ENCODE measurements around the gene MARCHF10.
"Not testable (repeated sequence)": the region's sequence is repeated elsewhere in the genome, so short reads cannot be mapped to it uniquely, and the experiment has no call there.

The MARCHF10 gene

DNA sequence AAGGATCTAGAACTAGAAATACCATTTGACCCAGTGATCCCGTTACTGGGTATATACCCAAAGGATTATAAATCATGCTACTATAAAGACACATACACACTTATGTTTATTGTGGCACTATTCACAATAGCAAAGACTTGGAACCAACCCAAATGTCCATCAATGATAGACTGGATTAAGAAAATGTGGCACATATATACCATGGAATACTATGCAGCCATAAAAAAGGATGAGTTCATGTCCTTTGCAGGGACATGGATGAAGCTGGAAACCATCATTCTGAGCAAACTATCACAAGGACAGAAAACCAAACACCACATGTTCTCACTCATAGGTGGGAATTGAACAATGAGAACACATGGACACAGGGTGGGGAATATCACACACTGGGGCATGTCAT lies 22.1 kb downstream of the MARCHF10 start:
- not testable (repeated sequence) for DNase-seq

DNA sequence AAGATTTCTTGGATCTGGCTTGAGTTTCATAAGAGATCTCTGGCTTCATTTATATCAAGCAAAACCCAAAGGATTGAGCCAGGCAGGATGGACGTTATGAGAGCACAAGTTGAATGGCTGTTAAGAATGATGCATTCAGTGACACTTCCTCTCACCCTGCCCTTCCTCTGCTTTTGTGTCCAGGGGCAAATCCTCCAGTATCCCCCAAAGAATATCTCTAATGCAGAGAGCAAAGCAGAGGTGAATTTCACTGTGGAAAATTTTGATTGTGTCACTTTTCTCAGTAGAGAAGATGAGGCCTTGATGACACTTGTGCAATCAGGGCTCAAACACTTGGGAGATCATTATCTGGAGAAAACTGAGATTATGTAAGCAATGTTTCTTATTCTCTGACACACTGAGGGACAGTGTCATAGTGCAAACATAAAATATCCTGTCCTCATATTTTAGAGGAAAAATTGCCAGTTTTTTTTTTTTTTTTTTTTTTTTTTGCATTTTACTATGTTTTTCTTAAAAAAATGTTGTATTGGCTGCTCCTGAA lies 25.3 kb downstream of the MARCHF10 start:
- no peak for DNase-seq

DNA sequence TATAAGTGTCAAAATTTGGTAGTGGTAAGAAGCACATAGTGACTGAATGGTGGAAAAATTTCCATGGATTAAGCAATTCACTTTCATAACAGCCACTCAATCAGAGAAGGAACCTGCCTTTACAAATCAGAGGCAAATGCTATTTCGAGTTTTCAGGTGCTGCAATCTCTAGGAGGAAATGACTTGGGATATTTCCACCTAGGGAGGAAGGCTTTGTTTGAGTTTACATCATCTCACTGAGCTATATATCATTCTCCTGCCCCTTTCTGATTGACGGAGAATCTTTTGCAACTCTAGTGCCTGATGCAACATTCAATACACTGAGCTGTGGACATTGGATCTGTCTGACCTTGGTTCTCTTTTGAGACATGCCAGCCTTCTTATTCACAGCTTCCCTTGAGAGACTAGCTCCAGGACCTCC lies 26.3 kb downstream of the MARCHF10 start:
- DNase-seq = no peak

DNA sequence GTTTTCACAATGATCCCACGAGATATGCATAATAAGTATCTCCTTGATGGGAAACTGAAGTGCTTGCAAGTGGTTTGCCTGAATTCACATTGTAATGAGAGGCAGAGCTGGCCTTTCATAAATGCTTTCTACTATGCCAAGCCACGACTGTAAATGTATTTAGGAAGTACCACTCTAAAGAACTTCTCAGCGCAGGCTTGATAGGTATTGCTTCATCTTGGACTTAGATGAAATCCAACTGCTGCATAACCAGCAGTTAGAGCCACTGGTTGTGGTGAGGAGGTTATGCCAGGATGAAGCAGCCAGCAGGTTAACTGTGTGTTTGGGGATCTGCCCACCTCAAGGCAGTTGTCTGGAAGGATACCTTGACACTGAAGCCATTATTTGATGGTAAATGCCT lies 26.8 kb downstream of the MARCHF10 start:
- no peak for DNase-seq

DNA sequence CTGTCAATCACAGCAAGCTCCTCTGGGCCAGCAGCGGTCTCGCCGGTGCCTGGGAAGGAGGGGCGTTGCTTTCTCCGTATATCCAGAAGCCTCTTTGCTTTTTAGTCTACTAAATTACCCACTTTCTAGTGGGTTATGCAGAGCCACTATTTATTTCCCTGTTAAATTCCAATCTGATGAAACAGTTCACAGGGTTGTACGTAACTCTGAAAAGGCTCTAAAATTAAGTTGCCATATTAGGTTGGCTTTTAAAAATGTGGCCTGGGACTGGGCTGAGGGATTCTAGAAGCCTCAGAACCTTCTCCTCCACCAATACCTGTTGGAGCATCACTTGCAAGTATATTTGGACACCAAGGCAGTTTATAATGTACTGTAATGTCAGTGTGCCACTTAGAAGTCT lies 27.2 kb downstream of the MARCHF10 start:
- DNase-seq = no peak

DNA sequence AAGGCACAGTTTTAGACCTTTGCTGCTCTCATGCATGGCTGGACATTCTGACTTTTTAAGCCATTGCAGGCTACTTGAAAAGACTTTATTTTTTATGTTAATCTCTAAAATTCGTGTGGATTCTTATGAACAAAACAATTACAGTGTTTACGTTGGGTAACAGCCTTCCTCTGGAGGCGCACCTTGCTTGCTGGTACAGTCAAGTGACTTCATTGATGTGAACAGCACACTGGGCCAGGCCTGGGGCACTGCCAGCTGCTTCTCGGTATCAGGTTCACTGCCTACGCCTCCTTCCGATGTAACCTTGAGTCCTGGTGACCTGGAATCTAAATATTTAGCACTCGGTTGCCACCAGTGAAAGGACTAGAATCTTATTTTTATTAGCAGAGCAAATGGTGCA lies 27.8 kb downstream of the MARCHF10 start:
- no peak for DNase-seq

DNA sequence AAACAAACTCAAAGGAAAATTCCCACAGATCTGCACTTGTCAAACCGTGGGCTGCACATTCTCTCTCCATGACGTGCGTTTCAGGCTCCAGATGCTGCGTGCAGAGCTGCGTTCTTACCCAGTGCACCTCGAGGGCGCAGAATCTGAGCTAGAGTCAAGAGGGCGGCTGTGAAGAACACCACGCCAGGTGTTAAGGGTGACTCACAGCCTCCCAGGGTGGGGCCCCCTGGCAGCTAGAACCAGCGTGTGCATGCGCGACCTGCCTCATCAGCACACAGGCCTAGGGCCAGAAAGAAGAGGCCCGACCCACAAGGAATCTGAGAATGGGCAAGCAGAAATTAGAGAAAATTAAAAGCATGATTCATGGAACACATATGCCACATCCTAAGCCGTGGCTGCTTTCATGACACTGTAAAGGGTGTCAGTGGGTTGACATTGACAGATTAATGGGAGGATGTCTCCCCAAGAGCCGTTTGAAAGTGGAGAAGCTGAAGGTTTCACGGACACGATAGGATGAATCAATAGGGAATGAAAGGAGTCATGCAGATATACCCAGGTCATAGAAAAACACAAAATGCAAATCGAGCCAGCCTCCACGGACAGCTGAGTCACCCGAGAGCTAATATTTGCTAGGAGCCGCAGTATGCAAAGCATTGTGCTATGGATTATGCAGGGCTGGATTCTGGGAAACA lies 29.0 kb downstream of the MARCHF10 start:
- DNase-seq = peak; percentile 58

DNA sequence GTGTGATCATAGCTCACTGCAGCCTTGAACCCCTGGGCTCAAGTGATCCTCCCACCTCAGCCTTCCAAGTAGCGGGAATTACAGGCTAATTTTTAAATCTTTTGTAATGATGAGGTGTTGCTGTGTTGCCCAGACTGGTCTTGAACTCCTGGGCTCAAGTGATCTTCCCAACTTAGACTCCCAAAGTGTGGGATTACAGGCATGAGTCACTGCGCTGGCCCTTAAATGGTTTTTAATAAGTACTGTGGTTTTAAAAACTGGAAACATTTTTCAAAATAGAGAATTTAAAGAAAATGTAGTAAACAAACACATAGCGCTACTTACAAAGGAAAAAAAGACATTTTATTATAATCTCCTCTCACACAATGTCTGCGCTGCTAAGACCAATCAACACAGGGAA lies 32.2 kb downstream of the MARCHF10 start:
- DNase-seq = no peak

DNA sequence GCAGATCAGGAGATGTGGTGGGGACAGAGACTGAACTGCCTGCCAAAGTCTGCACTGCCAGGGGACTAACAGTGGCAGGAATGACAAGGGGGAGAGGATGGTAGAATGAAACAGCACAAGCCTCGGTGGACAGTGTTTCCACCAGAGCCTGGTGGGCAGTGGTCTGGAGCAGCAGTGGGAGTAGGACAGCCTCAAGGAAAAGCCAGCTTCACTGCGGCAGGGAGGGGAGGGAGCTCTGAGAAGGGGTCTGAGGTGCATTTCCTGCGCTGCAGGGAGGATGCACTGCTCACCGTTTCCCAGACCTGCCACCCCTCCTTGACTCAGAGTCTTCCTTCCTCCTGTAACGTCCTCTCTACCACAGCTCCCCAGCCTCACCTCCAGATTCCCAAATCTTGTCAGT lies 33.8 kb downstream of the MARCHF10 start:
- no peak for DNase-seq

DNA sequence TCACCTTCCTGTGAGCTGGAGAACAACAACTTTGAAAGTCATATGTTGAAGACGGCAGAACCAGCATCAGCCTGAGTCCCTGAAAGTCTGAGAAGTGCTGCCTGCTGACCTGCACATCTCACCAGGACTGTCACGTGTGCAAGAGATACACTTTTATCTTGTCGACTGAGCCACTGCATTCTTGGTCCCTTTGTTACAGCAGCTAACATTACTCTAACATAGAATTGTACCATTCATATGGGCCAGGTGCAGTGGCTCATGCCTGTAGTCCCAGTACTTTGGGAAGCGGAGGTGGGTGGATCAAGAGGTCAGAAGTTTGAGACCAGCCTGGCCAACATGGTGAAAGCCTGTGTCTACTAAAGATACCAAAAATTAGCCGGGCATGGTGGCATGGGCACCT lies 40.1 kb downstream of the MARCHF10 start:
- DNase-seq = no peak

DNA sequence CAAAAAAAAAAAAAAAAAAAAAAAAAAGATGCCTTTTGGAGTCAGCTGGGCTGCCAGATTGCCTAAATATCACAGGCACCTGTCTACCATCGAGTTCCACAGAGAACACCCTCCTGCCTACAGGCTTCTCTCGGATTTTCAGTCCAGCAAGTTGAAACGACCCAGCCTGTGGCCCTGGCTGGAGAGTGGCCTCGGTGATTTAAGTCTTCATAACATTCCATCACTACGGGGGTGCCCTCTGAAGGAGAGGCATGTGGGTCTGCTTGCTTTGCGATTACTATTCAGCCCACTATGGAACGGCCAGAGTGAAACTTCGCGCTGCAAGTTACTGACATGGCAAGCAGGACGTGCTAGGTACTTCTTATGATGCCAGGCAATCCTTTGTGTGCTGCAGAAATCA lies 42.8 kb downstream of the MARCHF10 start:
- no peak for DNase-seq

DNA sequence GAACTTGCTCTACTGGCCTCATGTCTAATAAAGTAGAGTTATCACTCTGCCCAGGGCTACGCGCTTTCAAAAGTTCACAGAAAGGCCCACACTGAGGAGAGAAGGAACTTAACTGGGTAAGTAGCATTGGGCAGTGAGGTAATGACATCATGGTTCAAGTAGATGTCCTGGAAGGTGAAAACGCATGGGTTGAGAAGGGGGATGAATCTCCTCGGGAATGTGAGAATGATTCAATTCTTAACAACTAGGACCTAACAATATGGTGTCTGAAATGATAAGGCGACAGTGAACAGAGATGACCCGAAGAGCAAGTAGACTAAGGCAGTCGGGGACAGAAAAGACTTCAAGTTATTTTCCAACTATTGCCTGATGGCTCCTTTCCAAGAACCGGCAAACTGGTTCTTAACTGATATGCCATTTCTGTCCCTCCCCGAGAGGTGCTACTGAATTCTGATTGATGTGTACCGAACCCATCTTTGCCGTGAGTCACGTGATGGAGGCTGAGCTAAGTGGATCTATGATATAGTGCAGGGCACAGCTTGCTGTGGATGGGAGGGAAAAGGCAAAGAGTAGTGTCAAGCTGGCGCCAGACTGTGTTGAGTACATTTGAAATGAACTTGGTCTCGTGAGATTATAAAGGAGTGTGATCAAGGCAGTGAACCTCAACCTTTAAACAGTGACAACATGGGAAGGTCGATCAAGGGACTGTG lies 44.1 kb downstream of the MARCHF10 start:
- no peak for DNase-seq

DNA sequence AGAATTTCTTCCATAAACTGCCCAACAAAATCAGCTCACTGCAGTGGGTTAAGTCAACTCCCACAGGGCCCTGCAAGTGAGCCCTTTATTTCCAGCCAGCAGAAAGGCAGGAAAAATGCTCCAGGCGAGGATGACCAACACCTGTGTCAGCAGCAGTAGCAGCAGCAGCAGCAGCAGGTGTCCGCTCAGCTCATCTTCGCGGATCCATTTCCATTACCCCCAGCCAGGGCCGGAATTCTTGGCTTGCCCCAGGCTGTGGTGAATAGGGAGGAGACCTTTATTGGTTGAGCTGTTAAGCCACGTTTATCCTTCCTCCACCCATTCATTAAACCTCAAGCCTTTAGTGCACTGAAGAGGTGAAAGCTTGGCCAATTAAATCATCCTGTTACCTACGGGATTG lies 46.2 kb downstream of the MARCHF10 start:
- DNase-seq = no peak

DNA sequence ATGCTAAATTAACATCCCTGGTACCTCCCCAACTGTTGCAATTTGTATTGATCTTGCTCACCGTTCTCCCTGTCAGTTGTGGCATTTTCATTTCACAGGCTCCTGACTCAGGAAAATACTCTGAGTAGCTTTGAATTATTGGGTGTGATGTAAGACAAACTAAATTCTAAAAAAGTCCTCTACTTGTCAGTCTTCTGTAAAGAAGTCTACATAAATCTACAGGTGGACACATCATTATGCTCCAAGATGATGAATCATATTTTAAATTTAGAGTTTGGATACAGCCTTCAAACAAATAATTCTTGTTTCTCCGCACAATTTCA lies 47.2 kb downstream of the MARCHF10 start:
- DNase-seq = no peak

DNA sequence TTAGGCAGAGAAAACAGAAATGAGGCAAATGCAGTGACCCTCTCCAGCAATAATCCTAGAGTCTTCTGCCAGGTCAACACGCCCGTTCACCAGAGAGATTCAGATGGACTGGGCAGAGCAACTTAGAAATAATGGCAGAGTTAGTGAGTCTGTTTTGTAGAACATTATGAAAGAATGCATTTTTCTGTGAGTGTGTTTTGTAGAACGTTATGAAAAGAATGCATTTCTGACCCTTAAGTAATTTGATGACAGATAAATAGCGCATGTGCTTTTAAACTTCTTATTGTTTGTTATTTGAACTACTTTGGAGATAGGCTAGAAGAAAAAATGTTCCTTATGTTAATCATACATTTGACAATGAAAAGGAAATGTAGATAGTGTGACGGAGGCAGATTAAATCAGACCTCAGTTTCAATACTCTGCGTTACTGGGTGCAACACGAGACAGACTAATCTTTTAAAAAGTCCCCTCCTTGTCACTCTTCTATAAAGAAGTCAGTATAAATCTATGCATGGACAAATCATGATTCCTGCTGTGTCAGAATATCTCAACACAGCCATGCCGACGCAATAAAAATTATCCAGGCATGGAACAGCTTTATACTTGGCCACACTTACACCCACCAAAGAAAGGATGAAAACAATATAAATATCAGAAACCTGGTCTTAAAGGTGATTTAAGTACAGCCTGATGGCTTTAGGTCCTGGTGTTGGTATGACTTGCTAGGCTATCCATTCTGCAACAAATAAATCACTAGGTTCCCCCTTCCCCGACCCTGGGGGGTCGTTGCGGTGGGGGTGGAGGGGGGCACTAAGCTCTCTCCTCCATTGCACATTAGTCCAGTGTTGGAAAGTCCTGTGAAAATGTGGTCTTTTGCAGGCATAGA lies 47.8 kb downstream of the MARCHF10 start:
- no peak for DNase-seq

DNA sequence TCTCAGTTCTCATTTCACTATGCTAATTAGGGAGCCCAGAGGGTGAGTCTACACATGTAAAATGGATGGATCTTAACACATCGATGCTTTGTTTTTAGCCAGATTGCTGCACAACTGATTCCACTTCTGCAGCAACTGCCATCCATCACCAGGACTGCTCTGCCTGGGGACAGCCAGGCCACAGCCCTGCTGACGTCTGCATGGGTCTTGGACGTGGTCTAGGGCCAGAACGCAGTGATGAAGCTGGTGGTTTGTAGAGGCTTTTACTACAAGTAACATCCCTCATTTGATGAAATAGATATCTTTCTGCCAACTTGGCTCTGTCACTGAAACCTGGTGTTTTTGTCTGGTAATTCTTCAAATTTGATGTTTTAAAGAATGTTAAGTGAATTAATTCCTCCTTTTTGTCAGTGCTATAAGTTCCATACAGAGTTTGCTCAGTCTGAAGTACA lies 50.6 kb downstream of the MARCHF10 start:
- no peak for DNase-seq

DNA sequence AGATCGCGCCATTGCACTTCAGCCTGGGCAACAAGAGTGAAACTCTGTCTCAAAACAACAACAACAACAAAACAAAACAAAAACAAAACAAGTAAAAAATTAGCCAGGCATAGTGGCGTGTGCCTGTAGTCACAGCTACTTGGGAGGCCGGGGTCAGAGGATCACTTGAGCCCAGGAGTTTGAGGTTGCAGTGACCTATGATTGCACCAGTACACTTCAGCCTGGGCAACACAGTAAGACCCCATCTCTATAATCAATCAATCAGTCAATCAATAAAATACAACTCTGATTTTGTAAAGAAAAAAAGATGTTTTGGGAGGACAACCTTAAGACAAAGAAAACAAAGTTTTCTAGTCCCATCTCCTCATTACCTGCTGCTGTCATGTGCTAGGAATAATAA lies 51.9 kb downstream of the MARCHF10 start:
- no peak for DNase-seq

DNA sequence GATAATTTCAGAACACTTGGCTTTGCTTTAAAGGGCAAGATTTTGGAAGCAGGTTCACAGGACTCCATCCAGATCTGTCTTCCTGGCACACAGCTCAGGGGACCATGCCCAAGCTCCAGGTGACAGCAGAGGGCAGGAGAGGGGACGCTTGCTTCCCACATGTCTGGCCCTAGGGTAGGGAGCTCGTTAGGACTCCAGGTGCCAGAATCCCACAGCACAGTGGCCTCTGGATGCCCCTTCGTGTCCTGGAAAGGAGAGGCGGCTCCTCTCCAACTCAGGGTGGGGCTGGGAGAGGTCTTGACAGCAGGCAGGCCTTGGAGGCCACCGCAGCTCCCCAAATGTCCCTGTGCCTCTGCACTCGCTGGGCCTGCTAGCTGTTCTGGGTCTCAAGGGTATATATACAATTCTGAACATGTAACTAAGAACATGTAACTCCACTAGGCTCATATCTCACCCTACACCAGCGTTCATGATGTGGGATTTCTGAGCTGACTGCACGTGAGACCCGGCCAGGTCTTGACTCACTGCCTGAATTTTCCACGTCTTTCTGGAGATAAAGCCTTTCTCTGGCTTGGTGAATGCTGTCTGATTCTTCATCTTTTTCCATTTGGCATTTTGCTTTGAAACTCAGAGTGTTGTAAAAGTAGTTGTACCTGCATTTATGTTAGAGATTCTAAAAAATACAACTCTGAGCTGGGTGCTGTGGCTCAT lies 52.8 kb downstream of the MARCHF10 start:
- DNase-seq = peak; percentile 62

DNA sequence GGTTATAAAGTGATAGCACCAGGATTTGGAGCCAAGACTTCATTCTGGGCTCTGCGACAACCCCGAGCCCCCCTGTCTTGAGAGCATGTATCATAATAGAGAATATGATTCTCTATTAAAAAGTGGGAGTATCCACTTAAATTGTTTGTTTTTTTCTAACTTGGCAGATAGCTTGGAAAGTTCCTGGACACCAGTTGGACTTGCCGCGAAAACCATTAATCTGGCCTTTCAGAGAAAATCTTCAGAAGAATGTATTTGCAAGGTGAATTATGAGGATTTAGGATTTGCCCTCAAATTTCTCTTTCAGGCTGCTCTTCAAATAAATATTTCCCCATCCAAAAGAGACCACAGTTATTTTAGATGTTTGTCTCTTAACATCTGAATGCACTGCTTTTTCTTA lies 53.5 kb downstream of the MARCHF10 start:
- no peak for DNase-seq

DNA sequence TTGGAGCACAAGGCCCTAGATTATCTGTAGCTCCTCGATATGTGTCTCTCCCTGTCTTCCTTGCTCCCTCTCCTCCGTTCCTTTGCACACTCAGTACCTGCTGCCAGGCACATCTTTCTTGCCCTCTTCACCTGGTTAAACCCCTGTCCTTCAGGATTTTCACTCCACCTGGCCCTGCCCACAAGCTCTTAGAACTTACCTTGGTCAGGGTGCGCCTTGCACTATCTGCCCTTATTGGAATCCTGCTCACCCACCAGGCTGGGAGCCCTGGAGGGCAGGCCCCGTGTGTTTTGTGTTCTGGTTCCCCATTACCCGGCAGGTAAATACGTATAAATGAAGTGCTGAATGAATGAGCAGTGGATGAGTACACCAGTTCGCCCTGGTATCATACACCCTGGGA lies 54.6 kb downstream of the MARCHF10 start:
- no peak for DNase-seq

DNA sequence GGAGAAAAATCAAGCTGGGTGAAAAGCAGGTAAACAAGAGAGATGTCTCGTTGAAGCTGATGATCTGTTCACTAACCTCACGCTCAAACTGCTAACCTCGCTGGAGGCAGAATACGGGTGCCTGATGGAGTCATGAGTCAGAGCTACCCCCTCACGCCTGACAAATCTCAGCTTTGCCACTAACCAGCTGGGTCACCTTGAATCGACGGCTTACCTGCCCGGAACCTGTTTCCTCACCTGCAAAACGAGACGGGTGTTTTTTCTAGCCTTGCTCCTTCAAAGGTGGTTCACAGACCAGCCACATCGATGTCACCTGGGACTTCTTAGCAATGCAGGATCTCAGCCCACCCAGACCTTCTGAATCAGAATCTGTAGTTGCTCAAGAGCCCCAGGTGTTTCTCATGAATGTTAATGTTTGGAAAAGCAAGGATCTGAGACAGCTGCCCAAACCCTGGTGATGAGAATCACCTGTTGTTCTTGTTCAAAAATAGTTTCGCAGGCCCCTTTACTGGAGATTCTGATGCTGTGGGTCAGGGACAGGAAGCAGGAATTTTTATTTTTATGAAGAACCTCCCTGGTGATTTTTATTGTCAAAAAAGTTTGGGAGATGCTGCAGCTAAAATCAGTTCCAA lies 56.9 kb downstream of the MARCHF10 start:
- no peak for DNase-seq

DNA sequence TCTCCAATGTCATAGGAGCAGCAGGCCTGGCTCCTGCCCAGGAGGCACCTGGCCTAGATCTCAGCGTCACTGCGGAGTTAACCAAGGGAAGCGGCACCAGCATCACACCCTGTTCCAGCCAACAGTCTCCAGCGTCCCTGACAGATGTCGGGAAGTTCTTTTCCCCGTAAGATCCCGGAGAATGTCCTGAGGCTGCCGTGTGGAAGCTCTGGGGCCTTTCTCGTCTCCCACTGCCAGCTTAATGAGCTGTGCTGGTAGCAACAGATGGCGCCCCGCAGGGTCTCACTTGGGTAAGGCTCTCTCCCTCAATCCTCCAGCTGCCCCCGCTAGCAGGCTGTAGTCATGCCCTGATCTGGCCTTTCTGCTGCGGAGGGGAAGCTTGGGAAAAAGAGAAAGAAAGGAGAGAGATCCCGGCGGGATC lies 57.5 kb downstream of the MARCHF10 start:
- peak; percentile 60 for DNase-seq
